DOHH2 (cell line): ENCODE data around the gene ABCD4.
"Not testable (repeated sequence)": the region's sequence is repeated elsewhere in the genome, so short reads cannot be mapped to it uniquely, and the experiment has no call there.

Experiments
- H3F3A ChIP-seq: fragments of 200-600 bp; sonication (generic), shearing (Covaris generic); 2 replicates; pipeline ENCODE4 v1.6.0; 2016; ENCODE audit warnings: antibody characterized with exemption, mild to moderate bottlenecking; ENCODE audit not compliant: control insufficient read depth, insufficient read depth
- H3K27ac ChIP-seq: fragments of 200-600 bp; sonication (generic); 2 replicates; pipeline ENCODE4 v1.5.1; 2014; ENCODE audit warnings: low read depth, mild to moderate bottlenecking, low read length, moderate library complexity
- H3K27me3 ChIP-seq: fragments of 200-600 bp; sonication (generic); 2 replicates; pipeline ENCODE4 v1.6.1; 2014; ENCODE audit warnings: mild to moderate bottlenecking, low read length, mixed read lengths; ENCODE audit not compliant: control insufficient read depth
- H3K36me3 ChIP-seq: fragments of 200-600 bp; sonication (generic); 2 replicates; pipeline ENCODE4 v1.6.1; 2014; ENCODE audit warnings: mild to moderate bottlenecking, low read length, moderate library complexity, mixed read lengths; ENCODE audit not compliant: control insufficient read depth
- H3K4me1 ChIP-seq: fragments of 200-600 bp; sonication (generic); 2 replicates; pipeline ENCODE4 v1.6.1; 2014; ENCODE audit warnings: mild to moderate bottlenecking, low read length, mixed read lengths; ENCODE audit not compliant: control insufficient read depth
- H3K4me2 ChIP-seq: fragments of 200-600 bp; sonication (generic); 2 replicates; pipeline ENCODE4 v1.6.0; 2014; ENCODE audit warnings: mild to moderate bottlenecking, low read length, moderate library complexity
- H3K4me3 ChIP-seq: fragments of 200-600 bp; sonication (generic); 2 replicates; pipeline ENCODE4 v1.5.1; 2014; ENCODE audit warnings: mild to moderate bottlenecking, low read length, mixed read lengths
- H3K79me2 ChIP-seq: fragments of 200-600 bp; sonication (generic); 2 replicates; pipeline ENCODE4 v1.6.1; 2014; ENCODE audit warnings: mild to moderate bottlenecking, low read length, mixed read lengths; ENCODE audit not compliant: control insufficient read depth
- H3K9me2 ChIP-seq: fragments of 200-600 bp; sonication (generic); replicated peaks from 2 replicates; pipeline ENCODE4 v1.6.1; 2014; ENCODE audit warnings: mild to moderate bottlenecking, low read length, mixed read lengths; ENCODE audit not compliant: control insufficient read depth
- H3K9me3 ChIP-seq: fragments of 200-600 bp; sonication (generic); 2 replicates; pipeline ENCODE4 v1.6.1; 2014; ENCODE audit warnings: antibody characterized with exemption, low read length, mixed read lengths; ENCODE audit not compliant: control insufficient read depth, insufficient read depth
- H4K20me1 ChIP-seq: fragments of 200-600 bp; sonication (generic); 2 replicates; pipeline ENCODE4 v1.6.0; 2014; ENCODE audit warnings: low read depth, mild to moderate bottlenecking, antibody characterized with exemption, low read length, moderate library complexity; ENCODE audit not compliant: control insufficient read depth, insufficient read depth
- CTCF ChIP-seq: fragments of 200-600 bp; sonication (generic); IDR thresholded peaks from one replicate; pipeline ENCODE4 v1.5.1; 2014; ENCODE audit warnings: antibody characterized with exemption, mild to moderate bottlenecking, low read depth, low read length; ENCODE audit not compliant: poor library complexity, severe bottlenecking
- EZH2phosphoT487 ChIP-seq: fragments of 200-600 bp; sonication (generic); IDR thresholded peaks from 2 replicates; pipeline ENCODE4 v1.6.1; 2017; ENCODE audit warnings: borderline replicate concordance, mild to moderate bottlenecking, antibody characterized with exemption, low read length, moderate library complexity, mixed read lengths

The ABCD4 gene

GRCh38 chr14:74275241-74275841 is 27.4 kb downstream of the ABCD4 start:
- H4K20me1 ChIP-seq = no peaks in the 10 kb centered on the region
- peaks cover 14% of the 10 kb centered on the region for H3K4me1 ChIP-seq
- 0 out of 2 replicates have a peak, but pooled peaks cover 3% of the 10 kb centered on the region for H3K27me3 ChIP-seq
- no peaks in the 10 kb centered on the region for H3K9me3 ChIP-seq
- no peaks in the 10 kb centered on the region for H3K79me2 ChIP-seq
- no peak overlapping the region for H3K27ac ChIP-seq
- no peak overlapping the region for H3K4me2 ChIP-seq
- H3K4me3 ChIP-seq = no peak overlapping the region
- TF ChIP-seq CTCF = no peak
- TF ChIP-seq EZH2phosphoT487 = no peak
- H3K9me2 ChIP-seq = no peaks in the 10 kb centered on the region
- no peaks in the 10 kb centered on the region for H3K36me3 ChIP-seq
- H3F3A ChIP-seq = no peaks in the 10 kb centered on the region

GRCh38 chr14:74271365-74271764 is 31.4 kb downstream of the ABCD4 start:
- TF ChIP-seq CTCF = no peak
- no peak for TF ChIP-seq EZH2phosphoT487
- Histone ChIP-seq H3K4me3 (no peak overlapping the region), H3K9me3 (no peaks in the 10 kb centered on the region), H3K36me3 (no peaks in the 10 kb centered on the region), H3F3A (no peaks in the 10 kb centered on the region), H4K20me1 (no peaks in the 10 kb centered on the region), H3K79me2 (no peaks in the 10 kb centered on the region), H3K4me2 (no peak overlapping the region), H3K27ac (no peak overlapping the region), H3K9me2 (no peaks in the 10 kb centered on the region), H3K4me1 (no peaks in the 10 kb centered on the region), H3K27me3 (peaks cover 9% of the 10 kb centered on the region)

GRCh38 chr14:74270382-74271177 is 32.2 kb downstream of the ABCD4 start:
- not testable (repeated sequence) for H3K27ac ChIP-seq, H3K9me3 ChIP-seq, H3F3A ChIP-seq, H3K36me3 ChIP-seq, H3K4me3 ChIP-seq, H3K4me1 ChIP-seq, H4K20me1 ChIP-seq, H3K9me2 ChIP-seq, H3K79me2 ChIP-seq, H3K4me2 ChIP-seq
- peaks cover 12% of the 10 kb centered on the region for H3K27me3 ChIP-seq

- no peaks in the 10 kb centered on the region for H3K4me1 ChIP-seq
- H3K4me3 ChIP-seq = no peak overlapping the region
- no peaks in the 10 kb centered on the region for H3K9me2 ChIP-seq
- peaks cover 15% of the 10 kb centered on the region for H3K27me3 ChIP-seq
- no peaks in the 10 kb centered on the region for H3K36me3 ChIP-seq
- H4K20me1 ChIP-seq = no peaks in the 10 kb centered on the region
- H3F3A ChIP-seq = no peaks in the 10 kb centered on the region
- TF ChIP-seq EZH2phosphoT487 (no peak), CTCF (no peak)
- no peaks in the 10 kb centered on the region for H3K9me3 ChIP-seq
- no peak overlapping the region for H3K27ac ChIP-seq
- no peak overlapping the region for H3K4me2 ChIP-seq
- no peaks in the 10 kb centered on the region for H3K79me2 ChIP-seq
These were observed 35.1 kb downstream of the ABCD4 start for GRCh38 chr14:74267588-74267987.
